WTC11 (cell line): ENCODE results near the gene GIPC3. TPM values are rescaled to one million over a fixed set of nuclear protein-coding genes. Genes with fewer than 3 reads are reported as not detected.

Experiments used
- ATAC-seq: fragments of 200-7000 bp; cut with Tn5 transposase; 2 replicates; pipeline ENCODE4 v1.10.0; 2021; ENCODE audit warnings: mild to moderate bottlenecking, moderate library complexity
- CTCF ChIA-PET: fragments of 300-600 bp; sonication (Branson Sonifier 250); formaldehyde crosslinking; loops from one replicate; lab custom pipeline; 2021; ENCODE audit warnings: antibody characterized with exemption; lab: Charles Lee
- POLR2A ChIA-PET: fragments of 350-600 bp; sonication (Branson Sonifier 250); formaldehyde crosslinking; loops from one replicate; lab custom pipeline; 2021; ENCODE audit warnings: antibody characterized with exemption; lab: Charles Lee
- DNase-seq: peaks from one replicate; pipeline ENCODE4 v3.0.0; 2021; ENCODE audit warnings: low spot score
- H3K27ac Mint-ChIP-seq: 2 replicates; pipeline ENCODE4 v1.8.0; 2021; ENCODE audit warnings: mixed read lengths
- H3K27me3 Mint-ChIP-seq: 2 replicates; pipeline ENCODE4 v1.8.0; 2021; ENCODE audit warnings: low read depth, mild to moderate bottlenecking, moderate library complexity, mixed read lengths
- H3K36me3 Mint-ChIP-seq: 2 replicates; pipeline ENCODE4 v1.8.0; 2021; ENCODE audit warnings: mixed read lengths
- H3K4me1 Mint-ChIP-seq: 2 replicates; pipeline ENCODE4 v1.8.0; 2022; ENCODE audit warnings: mixed read lengths
- H3K4me3 Mint-ChIP-seq: 2 replicates; pipeline ENCODE4 v1.8.0; 2021; ENCODE audit warnings: mild to moderate bottlenecking, moderate library complexity, mixed read lengths
- H3K9me3 Mint-ChIP-seq: 2 replicates; pipeline ENCODE4 v1.8.0; 2021; ENCODE audit warnings: mixed read lengths
- CREB1 ChIP-seq: sonication (generic); formaldehyde crosslinking; IDR thresholded peaks from 2 replicates; pipeline ENCODE4 v1.8.0; 2023; ENCODE audit warnings: mild to moderate bottlenecking, missing genetic modification reagents
- EMX1 ChIP-seq: fragments of 250-450 bp; sonication (Bioruptor Pico); IDR thresholded peaks from 2 replicates; pipeline ENCODE4 v1.8.0; 2021; ENCODE audit warnings: mild to moderate bottlenecking
- FOXP1 ChIP-seq: sonication (generic); formaldehyde crosslinking; IDR thresholded peaks from 2 replicates; pipeline ENCODE4 v1.8.0; 2022; ENCODE audit warnings: missing genetic modification reagents, mild to moderate bottlenecking, moderate library complexity, borderline replicate concordance
- KAT7 ChIP-seq: sonication (generic); formaldehyde crosslinking; IDR thresholded peaks from 2 replicates; pipeline ENCODE4 v1.8.1; 2023; ENCODE audit warnings: missing genetic modification reagents, mild to moderate bottlenecking, borderline replicate concordance
- RORB ChIP-seq: fragments of 250-450 bp; sonication (Bioruptor Pico); IDR thresholded peaks from 2 replicates; pipeline ENCODE4 v1.9.0; 2021; ENCODE audit warnings: mild to moderate bottlenecking
- SMAD4 ChIP-seq: sonication (generic); formaldehyde crosslinking; IDR thresholded peaks from 2 replicates; pipeline ENCODE4 v1.8.0; 2022; ENCODE audit warnings: mild to moderate bottlenecking, missing genetic modification reagents
- TEAD4 ChIP-seq: sonication (generic); formaldehyde crosslinking; IDR thresholded peaks from 2 replicates; pipeline ENCODE4 v1.8.0; 2022; ENCODE audit warnings: mild to moderate bottlenecking, missing genetic modification reagents
- TP53 ChIP-seq: sonication (generic); formaldehyde crosslinking; IDR thresholded peaks from 2 replicates; pipeline ENCODE4 v1.8.1; 2023; ENCODE audit warnings: mild to moderate bottlenecking, missing genetic modification reagents
- ZNF138 ChIP-seq: sonication (generic); formaldehyde crosslinking; conservative IDR thresholded peaks from 2 replicates; pipeline ENCODE4 v1.8.1; 2022; ENCODE audit warnings: mild to moderate bottlenecking, moderate library complexity, missing genetic modification reagents
- total RNA-seq: library from RNA; stranded (reverse); gene quantifications from 3 replicates; pipeline ENCODE4 v1.2.3, GENCODE V29; 2021
- TF ChIP-seq, protein P1 (sequence below): sonication (generic); formaldehyde crosslinking; IDR thresholded peaks from 2 replicates; pipeline ENCODE4 v1.8.0; 2022; ENCODE audit warnings: mild to moderate bottlenecking, missing genetic modification reagents
- TF ChIP-seq, protein P2 (sequence below): sonication (generic); formaldehyde crosslinking; IDR thresholded peaks from 2 replicates; pipeline ENCODE4 v1.8.1; 2022; ENCODE audit warnings: mild to moderate bottlenecking, missing genetic modification reagents, moderate library complexity, borderline replicate concordance
- TF ChIP-seq, protein P3 (sequence below): fragments of 250-450 bp; sonication (Bioruptor Pico); IDR thresholded peaks from 2 replicates; pipeline ENCODE4 v1.9.0; 2021; ENCODE audit warnings: moderate library complexity, mild to moderate bottlenecking, inconsistent platforms, borderline replicate concordance
- TF ChIP-seq, protein P4 (sequence below): fragments of 200-600 bp; IDR thresholded peaks from 2 replicates; pipeline ENCODE4 v1.8.0; 2022; ENCODE audit warnings: antibody characterized with exemption
- TF ChIP-seq, protein P5 (sequence below): fragments of 250-450 bp; sonication (Bioruptor Pico); IDR thresholded peaks from 2 replicates; pipeline ENCODE4 v1.9.0; 2021; ENCODE audit warnings: mild to moderate bottlenecking, borderline replicate concordance
- TF ChIP-seq, protein P6 (sequence below): fragments of 250-450 bp; sonication (Bioruptor Pico); conservative IDR thresholded peaks from 2 replicates; pipeline ENCODE4 v1.9.0; 2021; ENCODE audit warnings: mild to moderate bottlenecking
- TF ChIP-seq, protein P7 (sequence below): sonication (generic); formaldehyde crosslinking; IDR thresholded peaks from 2 replicates; pipeline ENCODE4 v1.8.0; 2022; ENCODE audit warnings: mild to moderate bottlenecking, missing genetic modification reagents

The GIPC3 gene
- total RNA-seq, 1 experiment from 2014 or later = 1.0 TPM

DNA sequence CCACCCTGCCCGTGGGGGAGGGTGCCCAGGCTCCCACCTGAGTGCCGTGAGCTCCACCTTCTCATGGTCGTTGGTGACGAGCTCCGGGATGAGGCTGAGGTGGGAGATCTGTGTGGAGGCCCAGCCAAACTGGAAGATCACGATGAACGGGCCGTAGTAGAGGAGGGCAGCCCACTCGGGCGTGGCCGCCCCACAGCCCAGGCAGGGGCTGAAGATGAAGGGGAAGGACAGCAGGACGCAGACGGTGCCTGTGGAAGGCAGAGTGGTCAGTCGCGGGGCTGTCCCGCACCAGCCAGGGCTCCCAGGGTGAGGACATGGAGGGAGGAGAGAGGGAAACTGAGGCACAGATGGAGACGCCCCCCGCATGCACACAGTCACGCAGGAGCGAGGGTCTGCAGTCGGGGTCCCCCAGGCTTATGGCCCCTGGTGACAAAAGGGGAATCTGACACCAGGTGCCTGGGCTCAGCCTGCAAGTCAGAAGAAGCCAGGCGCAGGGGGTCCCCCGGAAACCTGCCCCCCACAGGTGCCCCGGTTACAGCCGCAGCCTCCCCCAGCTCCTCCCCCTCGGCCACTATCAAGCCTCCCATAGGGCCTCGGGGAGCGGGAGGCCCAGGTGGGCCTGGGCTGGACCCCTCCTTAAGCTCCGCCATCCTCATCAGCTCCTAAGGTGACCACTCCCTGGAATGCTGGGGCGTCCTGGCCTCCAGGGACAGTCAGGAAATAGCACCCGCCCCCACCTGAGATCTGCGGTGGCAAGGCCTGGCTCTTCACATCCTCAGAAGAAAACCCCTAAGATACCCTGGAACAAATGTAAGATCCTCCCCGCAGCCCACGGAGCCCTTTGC is 34.1 kb upstream of the GIPC3 start:
- no peaks in the 10 kb centered on the region for H3K36me3 Mint-ChIP-seq
- H3K4me1 Mint-ChIP-seq = peaks cover 1% of the 10 kb centered on the region; the same call in 1 of the 2 replicates
- no peaks in the 10 kb centered on the region; the same call in 1 of the 2 replicates for H3K27me3 Mint-ChIP-seq
- no peak for ATAC-seq
- no peaks in the 10 kb centered on the region for H3K9me3 Mint-ChIP-seq
- ChIA-PET POLR2A (no interaction called here), CTCF (interaction anchor here (0.6 kb wide), 1 partner anchor 382 kb away, joined by 3 read pairs; the partner anchor contains the start of gene NMRK2)
- TF ChIP-seq CREB1 (CRISPR knock-in tag) (no peak), ZNF138 (CRISPR knock-in tag) (no peak), FOXP1 (CRISPR knock-in tag) (no peak), KAT7 (CRISPR knock-in tag) (no peak), TP53 (CRISPR knock-in tag) (no peak), RORB (CRISPR knock-in tag) (no peak), TEAD4 (CRISPR knock-in tag) (no peak), EMX1 (CRISPR knock-in tag) (no peak), SMAD4 (CRISPR knock-in tag) (no peak)
- TF ChIP-seq, protein P1, sequence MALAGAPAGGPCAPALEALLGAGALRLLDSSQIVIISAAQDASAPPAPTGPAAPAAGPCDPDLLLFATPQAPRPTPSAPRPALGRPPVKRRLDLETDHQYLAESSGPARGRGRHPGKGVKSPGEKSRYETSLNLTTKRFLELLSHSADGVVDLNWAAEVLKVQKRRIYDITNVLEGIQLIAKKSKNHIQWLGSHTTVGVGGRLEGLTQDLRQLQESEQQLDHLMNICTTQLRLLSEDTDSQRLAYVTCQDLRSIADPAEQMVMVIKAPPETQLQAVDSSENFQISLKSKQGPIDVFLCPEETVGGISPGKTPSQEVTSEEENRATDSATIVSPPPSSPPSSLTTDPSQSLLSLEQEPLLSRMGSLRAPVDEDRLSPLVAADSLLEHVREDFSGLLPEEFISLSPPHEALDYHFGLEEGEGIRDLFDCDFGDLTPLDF (CRISPR knock-in tag) = no peak
- TF ChIP-seq, protein P2, sequence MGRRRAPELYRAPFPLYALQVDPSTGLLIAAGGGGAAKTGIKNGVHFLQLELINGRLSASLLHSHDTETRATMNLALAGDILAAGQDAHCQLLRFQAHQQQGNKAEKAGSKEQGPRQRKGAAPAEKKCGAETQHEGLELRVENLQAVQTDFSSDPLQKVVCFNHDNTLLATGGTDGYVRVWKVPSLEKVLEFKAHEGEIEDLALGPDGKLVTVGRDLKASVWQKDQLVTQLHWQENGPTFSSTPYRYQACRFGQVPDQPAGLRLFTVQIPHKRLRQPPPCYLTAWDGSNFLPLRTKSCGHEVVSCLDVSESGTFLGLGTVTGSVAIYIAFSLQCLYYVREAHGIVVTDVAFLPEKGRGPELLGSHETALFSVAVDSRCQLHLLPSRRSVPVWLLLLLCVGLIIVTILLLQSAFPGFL (CRISPR knock-in tag) = no peak
- TF ChIP-seq, protein P3, sequence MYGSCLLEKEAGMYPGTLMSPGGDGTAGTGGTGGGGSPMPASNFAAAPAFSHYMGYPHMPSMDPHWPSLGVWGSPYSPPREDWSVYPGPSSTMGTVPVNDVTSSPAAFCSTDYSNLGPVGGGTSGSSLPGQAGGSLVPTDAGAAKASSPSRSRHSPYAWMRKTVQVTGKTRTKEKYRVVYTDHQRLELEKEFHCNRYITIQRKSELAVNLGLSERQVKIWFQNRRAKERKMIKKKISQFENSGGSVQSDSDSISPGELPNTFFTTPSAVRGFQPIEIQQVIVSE (CRISPR knock-in tag) = no peak
- TF ChIP-seq, protein P4, sequence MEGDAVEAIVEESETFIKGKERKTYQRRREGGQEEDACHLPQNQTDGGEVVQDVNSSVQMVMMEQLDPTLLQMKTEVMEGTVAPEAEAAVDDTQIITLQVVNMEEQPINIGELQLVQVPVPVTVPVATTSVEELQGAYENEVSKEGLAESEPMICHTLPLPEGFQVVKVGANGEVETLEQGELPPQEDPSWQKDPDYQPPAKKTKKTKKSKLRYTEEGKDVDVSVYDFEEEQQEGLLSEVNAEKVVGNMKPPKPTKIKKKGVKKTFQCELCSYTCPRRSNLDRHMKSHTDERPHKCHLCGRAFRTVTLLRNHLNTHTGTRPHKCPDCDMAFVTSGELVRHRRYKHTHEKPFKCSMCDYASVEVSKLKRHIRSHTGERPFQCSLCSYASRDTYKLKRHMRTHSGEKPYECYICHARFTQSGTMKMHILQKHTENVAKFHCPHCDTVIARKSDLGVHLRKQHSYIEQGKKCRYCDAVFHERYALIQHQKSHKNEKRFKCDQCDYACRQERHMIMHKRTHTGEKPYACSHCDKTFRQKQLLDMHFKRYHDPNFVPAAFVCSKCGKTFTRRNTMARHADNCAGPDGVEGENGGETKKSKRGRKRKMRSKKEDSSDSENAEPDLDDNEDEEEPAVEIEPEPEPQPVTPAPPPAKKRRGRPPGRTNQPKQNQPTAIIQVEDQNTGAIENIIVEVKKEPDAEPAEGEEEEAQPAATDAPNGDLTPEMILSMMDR = no peak
- TF ChIP-seq, protein P5, sequence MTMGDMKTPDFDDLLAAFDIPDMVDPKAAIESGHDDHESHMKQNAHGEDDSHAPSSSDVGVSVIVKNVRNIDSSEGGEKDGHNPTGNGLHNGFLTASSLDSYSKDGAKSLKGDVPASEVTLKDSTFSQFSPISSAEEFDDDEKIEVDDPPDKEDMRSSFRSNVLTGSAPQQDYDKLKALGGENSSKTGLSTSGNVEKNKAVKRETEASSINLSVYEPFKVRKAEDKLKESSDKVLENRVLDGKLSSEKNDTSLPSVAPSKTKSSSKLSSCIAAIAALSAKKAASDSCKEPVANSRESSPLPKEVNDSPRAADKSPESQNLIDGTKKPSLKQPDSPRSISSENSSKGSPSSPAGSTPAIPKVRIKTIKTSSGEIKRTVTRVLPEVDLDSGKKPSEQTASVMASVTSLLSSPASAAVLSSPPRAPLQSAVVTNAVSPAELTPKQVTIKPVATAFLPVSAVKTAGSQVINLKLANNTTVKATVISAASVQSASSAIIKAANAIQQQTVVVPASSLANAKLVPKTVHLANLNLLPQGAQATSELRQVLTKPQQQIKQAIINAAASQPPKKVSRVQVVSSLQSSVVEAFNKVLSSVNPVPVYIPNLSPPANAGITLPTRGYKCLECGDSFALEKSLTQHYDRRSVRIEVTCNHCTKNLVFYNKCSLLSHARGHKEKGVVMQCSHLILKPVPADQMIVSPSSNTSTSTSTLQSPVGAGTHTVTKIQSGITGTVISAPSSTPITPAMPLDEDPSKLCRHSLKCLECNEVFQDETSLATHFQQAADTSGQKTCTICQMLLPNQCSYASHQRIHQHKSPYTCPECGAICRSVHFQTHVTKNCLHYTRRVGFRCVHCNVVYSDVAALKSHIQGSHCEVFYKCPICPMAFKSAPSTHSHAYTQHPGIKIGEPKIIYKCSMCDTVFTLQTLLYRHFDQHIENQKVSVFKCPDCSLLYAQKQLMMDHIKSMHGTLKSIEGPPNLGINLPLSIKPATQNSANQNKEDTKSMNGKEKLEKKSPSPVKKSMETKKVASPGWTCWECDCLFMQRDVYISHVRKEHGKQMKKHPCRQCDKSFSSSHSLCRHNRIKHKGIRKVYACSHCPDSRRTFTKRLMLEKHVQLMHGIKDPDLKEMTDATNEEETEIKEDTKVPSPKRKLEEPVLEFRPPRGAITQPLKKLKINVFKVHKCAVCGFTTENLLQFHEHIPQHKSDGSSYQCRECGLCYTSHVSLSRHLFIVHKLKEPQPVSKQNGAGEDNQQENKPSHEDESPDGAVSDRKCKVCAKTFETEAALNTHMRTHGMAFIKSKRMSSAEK (CRISPR knock-in tag) = no peak
- TF ChIP-seq, protein P6, sequence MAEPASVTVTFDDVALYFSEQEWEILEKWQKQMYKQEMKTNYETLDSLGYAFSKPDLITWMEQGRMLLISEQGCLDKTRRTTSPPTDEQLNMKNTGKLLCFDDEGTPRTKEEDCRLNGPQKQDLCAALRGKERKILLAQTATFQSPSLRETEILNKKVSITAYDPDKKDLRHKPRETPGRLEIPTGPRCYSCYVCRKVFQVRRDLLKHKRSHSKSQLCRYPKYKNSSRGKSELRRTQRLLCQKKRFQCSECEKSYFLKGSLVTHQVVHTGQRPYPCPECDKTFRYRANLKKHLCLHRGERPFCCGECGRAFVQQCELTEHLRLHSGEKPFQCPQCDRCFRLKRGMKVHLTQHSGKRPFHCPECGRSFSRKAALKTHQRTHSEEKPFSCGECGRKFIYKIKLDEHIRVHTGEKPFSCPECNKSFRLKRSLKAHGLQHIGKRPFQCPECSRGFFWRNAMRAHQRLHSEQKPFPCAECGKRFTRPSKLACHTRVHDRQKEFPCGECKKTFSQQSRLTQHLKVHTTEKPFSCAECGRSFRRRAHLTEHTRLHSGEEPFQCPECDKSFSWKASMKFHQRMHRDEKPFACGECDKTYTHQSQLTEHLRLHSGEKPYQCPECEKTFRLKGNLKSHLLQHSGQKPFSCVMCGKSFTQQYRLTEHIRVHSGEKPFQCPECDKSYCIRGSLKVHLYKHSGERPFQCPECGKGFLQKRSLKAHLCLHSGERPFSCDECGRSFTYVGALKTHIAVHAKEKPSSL (CRISPR knock-in tag) = no peak
- TF ChIP-seq, protein P7, sequence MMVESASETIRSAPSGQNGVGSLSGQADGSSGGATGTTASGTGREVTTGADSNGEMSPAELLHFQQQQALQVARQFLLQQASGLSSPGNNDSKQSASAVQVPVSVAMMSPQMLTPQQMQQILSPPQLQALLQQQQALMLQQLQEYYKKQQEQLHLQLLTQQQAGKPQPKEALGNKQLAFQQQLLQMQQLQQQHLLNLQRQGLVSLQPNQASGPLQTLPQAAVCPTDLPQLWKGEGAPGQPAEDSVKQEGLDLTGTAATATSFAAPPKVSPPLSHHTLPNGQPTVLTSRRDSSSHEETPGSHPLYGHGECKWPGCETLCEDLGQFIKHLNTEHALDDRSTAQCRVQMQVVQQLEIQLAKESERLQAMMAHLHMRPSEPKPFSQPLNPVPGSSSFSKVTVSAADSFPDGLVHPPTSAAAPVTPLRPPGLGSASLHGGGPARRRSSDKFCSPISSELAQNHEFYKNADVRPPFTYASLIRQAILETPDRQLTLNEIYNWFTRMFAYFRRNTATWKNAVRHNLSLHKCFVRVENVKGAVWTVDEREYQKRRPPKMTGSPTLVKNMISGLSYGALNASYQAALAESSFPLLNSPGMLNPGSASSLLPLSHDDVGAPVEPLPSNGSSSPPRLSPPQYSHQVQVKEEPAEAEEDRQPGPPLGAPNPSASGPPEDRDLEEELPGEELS (CRISPR knock-in tag) = no peak
- no peak overlapping the region for H3K27ac Mint-ChIP-seq
- H3K4me3 Mint-ChIP-seq = no peak overlapping the region
- DNase-seq = no peak
